Natural killer cell (primary cell): ENCODE results near the gene PRR12. TPM values are rescaled to one million over a fixed set of nuclear protein-coding genes. Genes with fewer than 3 reads are reported as not detected.

Experiments
- ATAC-seq, 3 donors: fragments of 150-1000 bp in 2 of 3; fragments of 200-7000 bp in 1 of 3; cut with Tn5 transposase; 1 replicate in 1 of 3; 2 replicates in 2 of 3; pipeline ENCODE4 v1.10.0; 2021; ENCODE audit warnings: mild to moderate bottlenecking in 2 of 3, moderate library complexity in 2 of 3
- DNase-seq, 2 donors: peaks; one replicate each; pipeline versions ENCODE4 v3.0.0 to v3.0.0-alpha.2; 2013 to 2021; ENCODE audit warnings: mixed read lengths in 1 of 2
- H3K27ac ChIP-seq: one replicate; pipeline ENCODE4 v1.5.1; 2013; ENCODE audit warnings: mild to moderate bottlenecking, low read length
- H3K27me3 ChIP-seq: one replicate; pipeline ENCODE4 v1.6.1; 2013; ENCODE audit warnings: low read length; ENCODE audit not compliant: control insufficient read depth, insufficient read depth
- H3K36me3 ChIP-seq: one replicate; pipeline ENCODE4 v1.6.1; 2013; ENCODE audit warnings: low read length; ENCODE audit not compliant: control insufficient read depth, insufficient read depth
- H3K4me1 ChIP-seq: one replicate; pipeline ENCODE4 v1.6.1; 2013; ENCODE audit warnings: low read length; ENCODE audit not compliant: control insufficient read depth, insufficient read depth
- H3K4me3 ChIP-seq: one replicate; pipeline ENCODE4 v1.5.1; 2013; ENCODE audit warnings: low read length
- H3K9me3 ChIP-seq: one replicate; pipeline ENCODE4 v1.6.1; 2013; ENCODE audit warnings: low read length; ENCODE audit not compliant: control insufficient read depth, insufficient read depth
- H3K27ac Mint-ChIP-seq, 2 donors: one replicate each; pipeline ENCODE4 v1.8.0; 2022; ENCODE audit warnings: mild to moderate bottlenecking in 2 of 2, mixed read lengths in 2 of 2, moderate library complexity in 1 of 2
- H3K27me3 Mint-ChIP-seq, 2 donors: one replicate each; pipeline ENCODE4 v1.8.0; 2022; ENCODE audit warnings: low read depth in 2 of 2, mixed read lengths in 2 of 2
- H3K36me3 Mint-ChIP-seq: one replicate; pipeline ENCODE4 v1.8.0; 2022; ENCODE audit warnings: mixed read lengths
- H3K4me1 Mint-ChIP-seq, 2 donors: one replicate each; pipeline ENCODE4 v1.8.0; 2022; ENCODE audit warnings: mixed read lengths in 2 of 2
- H3K4me3 Mint-ChIP-seq: one replicate; pipeline ENCODE4 v1.8.0; 2022; ENCODE audit warnings: mild to moderate bottlenecking, moderate library complexity, mixed read lengths
- H3K9me3 Mint-ChIP-seq, 2 donors: one replicate each; pipeline ENCODE4 v1.8.0; 2022; ENCODE audit warnings: mixed read lengths in 2 of 2
- CTCF ChIP-seq: fragments of 200-600 bp; IDR thresholded peaks from one replicate; pipeline ENCODE4 v1.8.0; 2022; ENCODE audit warnings: antibody characterized with exemption
- WGBS: methylation state at CpG from one replicate; pipeline ENCODE4 v1.1.7; 2013; ENCODE audit warnings: missing lambda C conversion rate; ENCODE audit not compliant: insufficient coverage; 5-methylcytosine and 5-hydroxymethylcytosine counted together
- intact Hi-C: fragments of 100-400 bp; cut with micrococcal nuclease; formaldehyde crosslinking; loops from one replicate; pipeline ENCODE4 v1.14.2; 2022
- total RNA-seq, 4 donors: library from RNA; stranded (reverse); fragments of 120-200 nt in 1 of 4; gene quantifications; one replicate each; pipeline versions ENCODE4 v1.2.3 to v1.2.4, GENCODE V29; 2013 to 2022

PRR12 gene
- total RNA-seq, 3 donors from 2014 or later (not counting 1 experiment from before 2014, with no cell fraction given), result 51.1 to 62.1 (median 56.0) TPM

- peaks cover 32 to 41% of the 10 kb centered on the region in 2 donors for H3K4me1 Mint-ChIP-seq
- H3K27ac Mint-ChIP-seq, result peak overlapping the region; percentile 89 to 90
- ATAC-seq (no peak), DNase-seq (peak in 1 of 2 donors; percentile 47)
- no peaks in the 10 kb centered on the region for H3K27me3 ChIP-seq
- WGBS, result 6% methylated on average over 28 of the region's 28 CpGs
- peaks cover 28% of the 10 kb centered on the region for H3K36me3 ChIP-seq
- no peaks in the 10 kb centered on the region for H3K27me3 Mint-ChIP-seq
- H3K4me3 ChIP-seq, result peak overlapping the region; percentile 88
- H3K36me3 Mint-ChIP-seq, result no peaks in the 10 kb centered on the region
- H3K9me3 ChIP-seq, result no peaks in the 10 kb centered on the region
- H3K27ac ChIP-seq, result peak overlapping the region; percentile 54
- peaks cover 29% of the 10 kb centered on the region for H3K4me1 ChIP-seq
- peak overlapping the region; percentile 84 for H3K4me3 Mint-ChIP-seq
- intact Hi-C loops, result loop anchor here (1.0 kb wide), 1 partner anchor 48 kb away; the partner anchor contains the start of gene RRAS
- H3K9me3 Mint-ChIP-seq, result no peaks in the 10 kb centered on the region
- TF ChIP-seq CTCF, result no peak
Measured at GRCh38 chr19:49592486-49593232, 1.7 kb downstream of the PRR12 start.

DNA sequence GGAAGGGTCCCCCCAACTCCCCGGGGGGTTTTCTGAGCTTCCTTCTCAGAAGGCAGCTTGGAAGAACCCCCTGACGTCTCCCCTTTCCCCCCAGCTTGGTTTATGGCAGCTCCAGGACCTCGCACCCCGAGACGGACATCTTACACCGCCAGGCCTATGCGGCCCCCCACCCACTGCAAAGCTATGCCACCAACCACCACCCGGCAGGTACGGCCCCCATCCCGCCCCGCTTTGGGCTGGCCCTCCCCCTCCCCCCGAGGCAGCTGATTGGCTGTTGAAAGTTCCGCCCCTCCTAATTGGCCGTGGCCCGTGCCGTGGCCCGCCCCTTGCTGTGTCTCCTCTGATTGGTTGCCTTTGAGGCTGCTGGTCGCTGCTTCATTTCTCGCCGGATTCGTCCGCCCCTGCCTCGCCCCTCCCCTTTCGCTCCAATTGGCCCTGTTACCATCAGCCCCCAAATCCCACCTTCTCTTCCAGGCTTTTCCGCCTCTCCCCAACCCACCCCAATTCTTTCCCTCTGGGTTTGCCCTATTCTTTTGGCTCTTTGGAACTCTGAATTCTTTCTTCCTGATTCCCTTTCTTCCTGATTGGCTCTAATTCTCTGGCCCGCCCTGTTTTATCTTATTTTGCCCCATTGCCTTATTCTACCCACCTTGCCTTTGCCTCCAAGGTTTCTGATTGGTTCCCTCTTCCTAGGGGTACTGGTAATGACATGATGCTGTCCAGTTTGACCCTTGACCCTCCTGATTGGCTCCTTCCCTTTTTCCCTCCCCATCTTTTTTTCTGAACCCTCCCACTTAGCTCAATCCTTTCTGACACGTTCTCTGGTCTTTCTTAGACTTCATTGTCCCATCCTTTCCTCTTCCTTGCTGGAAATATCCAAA, 2.5 kb downstream of the PRR12 start:
- Histone ChIP-seq H3K36me3 (peaks cover 28% of the 10 kb centered on the region), H3K27ac (peak overlapping the region; percentile 54), H3K9me3 (no peaks in the 10 kb centered on the region), H3K4me1 (peaks cover 29% of the 10 kb centered on the region), H3K27me3 (no peaks in the 10 kb centered on the region), H3K4me3 (peak overlapping the region; percentile 18)
- no peak for TF ChIP-seq CTCF
- H3K4me1 Mint-ChIP-seq, result peaks cover 32 to 41% of the 10 kb centered on the region in 2 donors
- H3K4me3 Mint-ChIP-seq, result peak overlapping the region; percentile 84
- peak; percentile 56 to 76 (median 67) for ATAC-seq
- peak; percentile 83 to 95 for DNase-seq
- no peaks in the 10 kb centered on the region for H3K9me3 Mint-ChIP-seq
- intact Hi-C loops, result loop anchor here (1.0 kb wide), 1 partner anchor 47 kb away; the partner anchor contains the start of gene RRAS
- WGBS, result 11% methylated on average over 26 of the region's 27 CpGs
- H3K27me3 Mint-ChIP-seq, result no peaks in the 10 kb centered on the region
- H3K27ac Mint-ChIP-seq, result peak overlapping the region; percentile 89 to 90
- no peaks in the 10 kb centered on the region for H3K36me3 Mint-ChIP-seq

- Histone ChIP-seq H3K9me3 (no peaks in the 10 kb centered on the region), H3K27me3 (no peaks in the 10 kb centered on the region), H3K4me3 (no peak overlapping the region), H3K27ac (peak overlapping the region; percentile 49), H3K4me1 (peaks cover 29% of the 10 kb centered on the region), H3K36me3 (peaks cover 34% of the 10 kb centered on the region)
- H3K4me3 Mint-ChIP-seq, result peak overlapping the region; percentile 84
- no peak for DNase-seq
- no peaks in the 10 kb centered on the region for H3K27me3 Mint-ChIP-seq
- H3K4me1 Mint-ChIP-seq, result peaks cover 32 to 35% of the 10 kb centered on the region in 2 donors
- H3K36me3 Mint-ChIP-seq, result no peaks in the 10 kb centered on the region
- no peaks in the 10 kb centered on the region for H3K9me3 Mint-ChIP-seq
- no peak for ATAC-seq
- peak overlapping the region; percentile 89 to 90 for H3K27ac Mint-ChIP-seq
- intact Hi-C loops, result no loop called here
- no peak for TF ChIP-seq CTCF
- 94% methylated on average over 35 of the region's 35 CpGs for WGBS
Measured at GRCh38 chr19:49594157-49594992, 3.4 kb downstream of the PRR12 start.
